Measurements from ENCODE around the gene CEMIP. TPM values are rescaled to one million over a fixed set of nuclear protein-coding genes. Genes with fewer than 3 reads are reported as not detected.

The CEMIP gene
- polyA plus RNA-seq, 1 experiment = 725 TPM

- H3K4me3 ChIP-seq (ENCODE audit: low read depth, low read length) = no peak overlapping the region
- peaks cover 65% of the 10 kb centered on the region for H3K36me3 ChIP-seq (ENCODE audit: control insufficient read depth, insufficient read depth, low read length)
- CTCF ChIA-PET = no interaction called here
- DNase-seq (ENCODE audit: low read depth) = no peak
- POLR2A ChIA-PET = no interaction called here
- no peaks in the 10 kb centered on the region for H3K27me3 ChIP-seq (ENCODE audit: control insufficient read depth, insufficient read depth, low read length)
- no peak for TF ChIP-seq CTCF (IDR thresholded peaks at IDR 0.05; ENCODE audit: insufficient read depth, low read depth, low read length)
Measured at GRCh38 chr15:80895091-80895490, 115.9 kb downstream of the CEMIP start.

- ChIA-PET CTCF (no interaction called here), POLR2A (no interaction called here)
- TF ChIP-seq CTCF (IDR thresholded peaks at IDR 0.05; ENCODE audit: insufficient read depth, low read depth, low read length) = no peak
- peaks cover 66% of the 10 kb centered on the region for H3K36me3 ChIP-seq (ENCODE audit: control insufficient read depth, insufficient read depth, low read length)
- no peak for DNase-seq (ENCODE audit: low read depth)
- H3K27me3 ChIP-seq (ENCODE audit: control insufficient read depth, insufficient read depth, low read length) = no peaks in the 10 kb centered on the region
- H3K4me3 ChIP-seq (ENCODE audit: low read depth, low read length) = no peak overlapping the region
Measured at GRCh38 chr15:80895965-80896364, 116.8 kb downstream of the CEMIP start.

GRCh38 chr15:80898040-80898439 lies 118.9 kb downstream of the CEMIP start:
- Histone ChIP-seq H3K36me3 (ENCODE audit: control insufficient read depth, insufficient read depth, low read length) (peaks cover 64% of the 10 kb centered on the region), H3K4me3 (ENCODE audit: low read depth, low read length) (no peak overlapping the region), H3K27me3 (ENCODE audit: control insufficient read depth, insufficient read depth, low read length) (no peaks in the 10 kb centered on the region)
- no peak for DNase-seq (ENCODE audit: low read depth)
- ChIA-PET CTCF (no interaction called here), POLR2A (no interaction called here)
- no peak for TF ChIP-seq CTCF (IDR thresholded peaks at IDR 0.05; ENCODE audit: insufficient read depth, low read depth, low read length)

GRCh38 chr15:80902298-80902801 lies 123.2 kb downstream of the CEMIP start:
- no peak for DNase-seq (ENCODE audit: low read depth)
- POLR2A ChIA-PET = no interaction called here
- H3K27me3 ChIP-seq (ENCODE audit: control insufficient read depth, insufficient read depth, low read length) = no peaks in the 10 kb centered on the region
- CTCF ChIA-PET = interaction anchor here (0.6 to 1.3 kb wide), 2 partner anchors 30 to 105 kb away, joined by 3 read pairs; no protein-coding TSS in a partner anchor
- TF ChIP-seq CTCF (IDR thresholded peaks at IDR 0.05; ENCODE audit: insufficient read depth, low read depth, low read length) = no peak
- no peak overlapping the region for H3K4me3 ChIP-seq (ENCODE audit: low read depth, low read length)
- peaks cover 64% of the 10 kb centered on the region for H3K36me3 ChIP-seq (ENCODE audit: control insufficient read depth, insufficient read depth, low read length)

GRCh38 chr15:80904998-80905397 lies 125.8 kb downstream of the CEMIP start:
- ChIA-PET CTCF (no interaction called here), POLR2A (no interaction called here)
- Histone ChIP-seq H3K4me3 (ENCODE audit: low read depth, low read length) (no peak overlapping the region), H3K36me3 (ENCODE audit: control insufficient read depth, insufficient read depth, low read length) (peaks cover 61% of the 10 kb centered on the region), H3K27me3 (ENCODE audit: control insufficient read depth, insufficient read depth, low read length) (no peaks in the 10 kb centered on the region)
- TF ChIP-seq CTCF (IDR thresholded peaks at IDR 0.05; ENCODE audit: insufficient read depth, low read depth, low read length) = no peak
- no peak for DNase-seq (ENCODE audit: low read depth)

Measured in BJ (cell line).